ENCODE data around the gene LENG8.
A peak's percentile ranks its signal among the peaks of the same experiment; 100 is the strongest.
"Not testable (repeated sequence)": the region's sequence is repeated elsewhere in the genome, so short reads cannot be mapped to it uniquely, and the experiment has no call there.

The LENG8 gene

DNA sequence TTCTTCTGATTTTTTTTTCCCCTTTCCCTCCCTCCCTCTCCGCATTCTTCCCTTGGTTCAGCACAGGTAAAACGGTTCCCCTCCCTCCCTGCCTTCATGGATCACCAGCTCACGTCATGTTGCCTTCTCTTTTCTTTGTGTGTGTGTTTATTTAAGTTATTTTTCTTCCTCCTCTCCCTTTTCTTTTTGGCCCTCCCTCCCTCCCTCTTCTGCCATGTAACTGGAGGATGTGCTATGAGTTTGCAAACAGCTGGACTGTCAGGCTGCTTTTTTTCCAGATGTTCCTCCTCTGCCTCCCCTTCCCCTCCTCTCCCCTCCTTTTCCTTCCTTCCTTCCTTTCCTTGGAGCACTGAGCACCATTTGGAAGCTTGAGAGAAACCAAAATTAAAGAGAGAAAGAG, 12.6 kb downstream of the LENG8 start:
- DNase-seq (ENCODE audit: low read depth in 2 of 2) = no peak

GRCh38 chr19:54462047-54462654, 13.2 kb downstream of the LENG8 start:
- DNase-seq (ENCODE audit: low read depth in 2 of 2) = no peak

GRCh38 chr19:54462655-54463530, 13.9 kb downstream of the LENG8 start:
- peak; percentile 49 to 53 for DNase-seq (ENCODE audit: low read depth in 2 of 2)

DNA sequence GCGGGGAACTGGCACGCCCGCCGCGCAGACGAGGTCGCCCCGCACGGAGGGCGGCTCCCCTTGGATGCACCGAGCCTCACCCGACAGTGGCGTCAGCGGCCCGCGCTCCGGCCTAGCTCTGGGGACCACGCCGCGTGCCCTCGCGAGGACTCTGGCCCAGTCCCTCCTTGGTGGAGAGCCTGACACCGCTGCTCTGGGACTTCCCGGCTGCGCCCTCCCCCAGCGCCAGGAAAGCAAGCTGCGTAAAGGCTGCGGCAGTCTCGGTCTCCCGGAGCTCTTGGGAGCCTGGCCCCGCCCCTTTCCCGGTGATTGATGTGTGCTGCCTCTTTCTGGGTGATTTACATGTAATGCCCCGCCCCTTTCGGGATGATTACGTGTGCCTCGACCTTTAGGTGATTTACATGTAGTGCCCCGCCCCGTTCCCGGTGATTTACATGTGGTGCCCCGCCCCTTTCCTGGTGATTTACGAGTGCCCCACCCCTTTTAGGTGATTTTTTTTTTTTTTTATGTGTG, 14.6 kb downstream of the LENG8 start, which contains the start of gene LENG9:
LENG9 (minus strand) TSS at position 248 of the 513 bp plus-strand sequence. CDS start 252 bp downstream, outside the sequence.
- DNase-seq (ENCODE audit: low read depth in 2 of 2) = peak; percentile 97 to 98

GRCh38 chr19:54464044-54464629, 15.1 kb downstream of the LENG8 start:
- peak; percentile 48 to 51 for DNase-seq (ENCODE audit: low read depth in 2 of 2)

DNA sequence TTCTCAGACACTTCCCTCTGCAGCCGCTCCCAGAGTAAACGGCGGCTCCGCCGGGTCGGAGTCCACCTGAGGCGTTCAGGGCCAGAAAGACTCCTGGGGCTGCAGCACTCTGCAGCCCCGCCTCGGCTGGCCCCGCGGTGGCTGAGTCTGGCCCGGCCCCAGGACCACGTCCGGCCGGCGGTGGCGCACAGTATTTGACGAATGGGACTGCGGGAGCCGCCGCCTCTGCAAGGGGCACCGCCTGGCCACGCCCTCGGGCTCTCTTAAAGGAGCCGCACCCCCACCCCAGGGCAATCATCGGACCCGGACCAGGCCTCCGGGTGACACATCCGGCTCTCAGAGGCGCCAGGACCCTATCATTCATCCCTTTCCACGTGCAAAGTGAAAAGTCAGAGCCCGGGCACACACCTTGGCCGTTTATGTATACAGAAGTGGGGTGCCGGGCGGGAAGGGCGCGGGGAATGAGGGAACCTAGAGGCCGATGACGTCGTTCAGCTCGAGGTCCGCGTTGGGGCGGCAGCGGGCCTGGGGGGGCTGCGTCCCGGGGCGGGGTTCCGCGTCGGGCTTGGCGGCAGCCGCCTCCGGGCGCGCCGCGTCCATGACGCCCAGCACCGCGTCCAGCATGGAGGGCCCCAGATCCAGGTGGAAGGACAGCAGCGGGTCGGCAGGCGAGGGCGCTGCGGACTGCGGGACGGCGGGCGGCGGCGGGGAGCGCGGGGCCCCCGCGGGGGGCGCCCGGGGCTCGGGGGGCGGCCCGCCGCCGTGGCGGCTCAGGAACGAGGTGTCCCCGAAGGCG, 15.8 kb downstream of the LENG8 start:
- DNase-seq (ENCODE audit: low read depth in 2 of 2) = peak in 1 of 2 experiments; percentile 49

DNA sequence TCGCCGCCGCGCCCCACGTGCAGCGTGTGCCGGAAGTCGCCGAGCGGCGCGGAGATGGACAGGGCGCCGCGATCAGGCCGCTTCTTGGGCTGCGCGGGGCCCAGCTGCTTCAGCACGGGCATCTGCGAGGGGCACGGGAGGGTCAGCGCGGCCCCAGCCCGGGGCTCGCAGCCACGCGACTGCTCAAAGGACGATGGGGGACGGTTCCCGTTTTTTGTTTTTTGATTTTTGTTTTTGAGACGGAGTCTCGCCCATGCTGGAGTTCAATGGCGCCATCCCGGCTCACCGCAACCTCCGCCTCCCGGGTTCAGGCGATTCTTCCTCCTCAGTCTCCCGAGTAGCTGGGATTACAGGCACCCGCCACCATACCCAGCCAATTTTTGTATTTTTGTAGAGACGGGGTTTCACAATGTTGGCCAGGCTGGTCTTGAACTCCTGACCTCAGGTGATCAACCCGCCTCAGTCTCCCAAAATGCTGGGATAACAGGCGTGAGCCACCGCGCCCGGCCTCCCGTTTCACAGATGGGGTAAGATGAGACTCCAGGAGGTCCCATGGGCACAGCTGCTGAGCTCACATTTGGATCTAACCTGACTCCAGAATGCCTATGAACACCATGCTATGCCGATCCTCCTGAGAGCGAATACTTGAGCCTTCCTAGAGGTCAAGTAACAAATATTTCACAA, 16.6 kb downstream of the LENG8 start:
- DNase-seq (ENCODE audit: low read depth in 2 of 2) = no peak

DNA sequence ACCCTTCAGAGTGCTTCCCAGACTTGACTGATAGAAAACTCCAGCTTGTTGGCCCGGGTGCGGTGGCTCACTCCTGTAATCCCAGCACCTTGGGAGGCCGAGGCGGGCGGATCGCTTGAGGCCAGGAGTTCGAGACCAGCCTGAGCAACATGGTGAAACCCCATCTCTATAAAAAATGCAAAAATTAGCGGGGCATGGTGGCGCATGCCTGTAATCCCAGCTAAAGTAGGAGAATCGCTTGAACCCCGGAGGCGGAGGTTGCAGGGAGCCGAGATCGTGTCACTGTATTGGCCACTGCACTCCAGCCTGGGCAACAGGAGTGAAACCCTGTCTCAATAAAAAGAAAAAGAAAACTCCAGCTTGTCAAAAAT, 17.1 kb downstream of the LENG8 start:
- DNase-seq (ENCODE audit: low read depth in 2 of 2) = not testable (repeated sequence)

DNA sequence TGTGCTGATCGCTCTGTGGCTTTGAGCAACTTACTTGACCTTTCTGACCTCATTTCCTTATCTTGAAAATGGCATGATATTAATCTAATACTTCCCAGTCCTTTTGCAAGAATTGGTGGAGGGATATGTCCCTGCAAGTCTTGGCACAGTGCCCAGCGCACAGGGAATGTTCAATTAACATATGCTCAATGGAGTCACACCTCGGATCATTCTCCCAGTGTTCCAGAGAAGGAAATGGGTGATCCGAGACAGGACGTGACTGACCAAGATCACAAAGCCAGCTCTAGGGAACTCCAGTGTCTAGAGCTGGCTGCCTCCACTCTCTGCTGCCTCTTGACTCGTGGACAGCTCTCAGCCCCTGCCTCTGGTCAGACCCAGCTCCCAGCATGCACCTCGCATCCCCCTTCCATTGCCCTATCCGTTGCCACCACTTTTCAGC, 20.5 kb downstream of the LENG8 start:
- DNase-seq (ENCODE audit: low read depth in 2 of 2) = no peak

DNA sequence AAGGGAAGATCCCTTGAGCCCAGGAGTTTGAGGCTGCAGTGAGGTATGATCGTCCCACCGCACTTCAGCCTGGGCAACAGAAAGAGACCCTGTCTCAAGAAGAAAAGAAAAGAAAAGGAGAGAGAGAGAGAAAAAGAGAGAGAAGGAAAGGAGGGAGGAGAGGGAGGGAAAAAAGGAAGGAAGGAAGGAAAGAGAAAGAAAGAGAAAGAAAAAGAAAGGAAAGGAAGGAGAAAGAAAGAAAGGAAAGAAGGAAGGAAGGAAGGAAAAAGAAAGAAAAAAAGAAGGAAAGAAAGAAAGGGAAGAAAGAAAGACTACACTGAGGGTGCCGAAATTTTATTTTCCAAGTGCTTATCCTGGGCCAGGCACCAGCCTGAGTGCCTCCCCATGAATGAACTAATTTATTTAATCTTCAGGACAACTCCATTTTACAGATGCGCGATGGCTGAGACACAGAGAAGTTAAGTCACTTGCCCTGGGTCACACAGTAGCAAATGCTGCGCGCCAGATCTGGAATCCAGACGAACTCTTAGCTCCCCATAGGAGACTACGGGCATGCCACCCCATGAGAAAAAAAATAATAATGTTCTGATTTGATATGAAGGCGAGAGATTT, 21.4 kb downstream of the LENG8 start:
- no peak for DNase-seq (ENCODE audit: low read depth in 2 of 2)

DNA sequence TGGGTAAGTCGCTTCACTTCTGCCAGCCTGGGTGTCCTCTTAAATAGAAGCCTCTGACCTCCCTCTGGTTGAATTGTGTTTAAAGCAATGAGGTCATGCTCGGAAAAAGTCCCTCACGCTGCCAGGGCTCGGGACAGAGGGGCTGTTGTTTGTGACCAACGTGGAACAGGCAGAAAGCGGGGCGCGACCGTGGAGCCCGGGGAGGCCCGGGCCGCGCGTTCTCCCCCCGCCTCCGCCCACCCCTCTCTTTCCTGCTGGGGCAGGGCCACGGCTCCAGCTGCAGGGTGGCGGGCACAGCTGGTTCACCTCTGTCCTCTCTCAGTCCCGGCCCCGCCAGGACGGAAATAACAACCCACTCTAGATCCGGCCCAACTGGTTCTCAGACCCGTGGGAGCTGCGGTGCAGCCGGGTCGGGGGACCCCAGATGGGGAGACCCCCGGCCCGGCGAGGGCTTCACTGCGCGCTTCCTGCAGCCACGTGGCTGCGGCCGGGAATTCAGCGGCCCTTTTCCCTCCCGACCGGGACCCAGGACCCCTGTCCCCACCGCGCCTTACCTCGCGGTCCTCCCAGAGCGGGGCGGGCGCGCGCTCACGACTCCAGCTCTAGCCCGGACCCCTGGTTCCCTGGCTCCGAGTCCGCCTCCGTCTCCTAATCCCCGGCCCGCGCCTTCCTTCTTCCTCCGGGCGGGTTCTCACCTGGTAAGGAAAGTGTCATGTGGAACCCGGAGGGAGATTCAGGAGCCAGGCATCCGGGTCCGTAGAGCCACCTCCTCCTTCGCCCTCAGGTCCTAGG, 22.2 kb downstream of the LENG8 start:
- no peak for DNase-seq (ENCODE audit: low read depth in 2 of 2)

GRCh38 chr19:54473071-54473891, 24.3 kb downstream of the LENG8 start, which contains the start of gene CDC42EP5:
Gene CDC42EP5, minus strand, starts transcription at chr19:54473296. Its CDS starts 7,749 bp downstream, at chr19:54465547.
- DNase-seq (ENCODE audit: low read depth in 2 of 2) = peak; percentile 89

DNA sequence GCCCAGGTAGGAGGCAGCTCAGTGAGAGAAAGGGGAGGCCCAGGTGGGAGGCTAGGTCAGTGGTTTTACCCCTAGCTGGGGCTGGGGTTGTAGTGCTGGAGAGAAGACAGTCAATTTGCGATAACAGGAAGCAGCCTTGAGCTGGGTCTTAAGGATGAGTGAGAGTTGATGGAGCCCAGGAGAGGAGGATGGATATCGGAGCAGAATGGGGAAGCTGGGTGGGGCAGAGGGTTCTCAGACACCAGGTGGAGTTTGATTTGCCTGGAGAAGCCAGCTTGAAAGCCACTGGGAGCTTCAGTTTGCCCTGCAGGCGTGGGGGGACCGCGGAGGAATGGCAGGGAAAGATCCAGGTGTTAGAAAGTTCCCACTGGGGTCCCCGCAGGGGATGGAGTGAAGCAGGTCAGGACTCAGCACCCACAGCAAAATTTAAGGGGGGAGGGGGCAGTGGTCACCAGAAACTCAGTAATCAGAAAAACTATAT, 24.9 kb downstream of the LENG8 start:
- DNase-seq (ENCODE audit: low read depth in 2 of 2) = no peak

GRCh38 chr19:54475706-54476105, 26.7 kb downstream of the LENG8 start:
- DNase-seq (ENCODE audit: low read depth in 2 of 2) = no peak

GRCh38 chr19:54477650-54478049, 28.7 kb downstream of the LENG8 start:
- no peak for DNase-seq (ENCODE audit: low read depth in 2 of 2)

DNA sequence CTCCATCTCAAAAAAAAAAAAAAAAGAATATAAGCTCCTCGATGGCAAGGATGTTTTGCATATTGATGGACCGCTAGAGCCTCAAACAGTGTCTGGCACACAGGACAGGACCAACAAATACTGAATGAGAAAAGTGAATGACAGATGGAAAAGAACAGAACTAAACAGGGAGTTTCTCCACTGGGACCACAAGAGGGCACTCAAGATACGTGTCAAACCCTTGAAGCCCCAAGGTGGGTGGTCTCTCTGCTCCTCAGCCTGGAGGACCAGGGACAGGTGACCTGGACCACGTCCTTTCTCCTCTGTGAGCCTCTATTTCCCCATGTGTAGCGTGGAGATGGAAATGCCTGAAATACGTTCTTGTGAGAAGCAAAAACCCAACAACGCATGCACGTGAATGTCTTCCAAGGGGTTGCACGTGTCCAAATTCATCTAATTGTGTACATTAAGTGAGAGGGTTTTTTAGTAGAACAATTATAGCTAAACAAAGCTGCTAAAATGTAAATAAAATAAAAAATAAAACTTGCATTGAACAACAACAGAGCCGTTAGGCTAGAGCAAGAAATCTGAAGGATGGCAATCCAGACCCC, 29.8 kb downstream of the LENG8 start:
- DNase-seq (ENCODE audit: low read depth in 2 of 2) = peak; percentile 11 to 17

DNA sequence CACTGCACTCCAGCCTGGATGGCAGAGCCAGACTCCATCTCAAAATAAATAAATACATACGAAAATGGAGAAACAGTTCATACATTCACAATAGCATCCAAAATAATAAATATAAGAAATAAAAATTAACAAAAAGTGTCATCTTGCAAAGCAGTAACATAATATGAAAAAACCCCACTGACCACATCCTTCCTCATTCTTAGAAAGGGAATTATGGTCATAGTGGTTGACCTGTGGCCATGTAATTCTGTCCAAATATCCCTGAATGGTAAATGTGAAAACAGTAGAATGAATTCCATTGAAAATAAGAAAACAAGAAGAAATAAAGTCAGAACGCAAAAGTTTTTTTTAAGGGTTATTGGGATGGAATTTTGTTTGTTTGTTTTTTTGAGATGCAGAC, 31.1 kb downstream of the LENG8 start:
- no peak for DNase-seq (ENCODE audit: low read depth in 2 of 2)

DNA sequence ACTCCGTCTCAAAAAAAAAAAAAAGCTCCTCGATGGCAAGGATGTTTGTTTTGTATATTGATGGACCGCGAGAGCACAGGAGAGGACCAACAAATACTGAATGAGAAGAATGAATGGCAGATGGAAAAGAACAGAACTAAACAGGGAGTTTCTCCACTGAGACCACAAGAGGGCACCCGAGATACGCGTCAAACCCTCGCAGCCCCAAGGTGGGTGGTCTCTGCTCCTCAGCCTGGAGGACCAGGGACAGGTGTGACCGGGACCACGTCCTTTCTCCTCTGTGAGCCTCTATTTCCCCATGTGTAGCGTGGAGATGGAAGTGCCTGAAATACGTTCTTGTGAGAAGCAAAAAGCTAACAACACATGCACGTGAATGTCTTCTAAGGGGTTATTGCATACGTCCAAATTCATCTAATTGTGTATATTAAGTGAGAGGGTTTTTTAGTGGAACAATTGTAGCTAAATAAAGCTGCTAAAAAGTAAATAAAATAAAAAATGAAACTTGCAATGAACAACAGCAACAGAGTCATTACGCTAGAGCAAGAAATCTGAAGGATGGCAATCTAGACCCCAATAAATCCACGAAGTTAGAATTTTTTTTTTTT, 32.4 kb downstream of the LENG8 start:
- DNase-seq (ENCODE audit: low read depth in 2 of 2) = peak; percentile 11 to 23
